ENCODE data around the gene TSSC4. TPM values are rescaled to one million over a fixed set of nuclear protein-coding genes. Genes with fewer than 3 reads are reported as not detected.

The TSSC4 gene
- total RNA-seq, 1 experiment from 2014 or later: 35.6 TPM

GRCh38 chr11:2432171-2432621, 31.6 kb downstream of the TSSC4 start:
- H3K36me3 ChIP-seq (ENCODE audit: low read depth): no peaks in the 10 kb centered on the region
- BruUV-seq (replicated peaks): no TSS peak
- H3K4me2 ChIP-seq: no peak overlapping the region
- TF ChIP-seq CTCF (conservative IDR thresholded peaks at IDR 0.05): no peak
- TF ChIP-seq EZH2 (IDR thresholded peaks at IDR 0.05; ENCODE audit: low read depth): no peak
- ChIA-PET CTCF (no interaction called here), POLR2A (ENCODE audit: unreplicated experiment) (no interaction called here)
- H3K79me2 ChIP-seq (ENCODE audit: low read depth): no peaks in the 10 kb centered on the region
- no peaks in the 10 kb centered on the region for H3K9me2 ChIP-seq (ENCODE audit: insufficient read depth)
- no peaks in the 10 kb centered on the region for H3F3A ChIP-seq (ENCODE audit: insufficient read depth, low read depth)
- H2AFZ ChIP-seq: no peak overlapping the region
- intact Hi-C loops (cut with micrococcal nuclease; ENCODE audit: unreplicated experiment): no loop called here
- no peaks in the 10 kb centered on the region for H3K9me3 ChIP-seq (ENCODE audit: insufficient read depth, low read depth)
- H3K27ac ChIP-seq: no peak overlapping the region
- no peaks in the 10 kb centered on the region for H3K4me1 ChIP-seq (replicated peaks; ENCODE audit: insufficient read depth)
- H3K4me3 ChIP-seq: no peak overlapping the region
- H4K20me1 ChIP-seq (ENCODE audit: insufficient read depth): no peaks in the 10 kb centered on the region
- H3K27me3 ChIP-seq (ENCODE audit: insufficient read depth, low read depth): peaks cover 13% of the 10 kb centered on the region
- no peak for DNase-seq

GRCh38 chr11:2432628-2433071, 32.1 kb downstream of the TSSC4 start:
- no peak overlapping the region for H3K4me3 ChIP-seq
- POLR2A ChIA-PET (ENCODE audit: unreplicated experiment): no interaction called here
- no peaks in the 10 kb centered on the region for H4K20me1 ChIP-seq (ENCODE audit: insufficient read depth)
- H3K9me2 ChIP-seq (ENCODE audit: insufficient read depth): no peaks in the 10 kb centered on the region
- no TSS peak for BruUV-seq (replicated peaks)
- H3F3A ChIP-seq (ENCODE audit: insufficient read depth, low read depth): no peaks in the 10 kb centered on the region
- intact Hi-C loops (cut with micrococcal nuclease; ENCODE audit: unreplicated experiment): no loop called here
- H3K27me3 ChIP-seq (ENCODE audit: insufficient read depth, low read depth): peaks cover 13% of the 10 kb centered on the region
- no peak for DNase-seq
- H3K9me3 ChIP-seq (ENCODE audit: insufficient read depth, low read depth): no peaks in the 10 kb centered on the region
- no peaks in the 10 kb centered on the region for H3K79me2 ChIP-seq (ENCODE audit: low read depth)
- TF ChIP-seq CTCF (conservative IDR thresholded peaks at IDR 0.05): no peak
- TF ChIP-seq EZH2 (IDR thresholded peaks at IDR 0.05; ENCODE audit: low read depth): no peak
- CTCF ChIA-PET: no interaction called here
- no peak overlapping the region for H3K4me2 ChIP-seq
- H2AFZ ChIP-seq: no peak overlapping the region
- no peak overlapping the region for H3K27ac ChIP-seq
- H3K36me3 ChIP-seq (ENCODE audit: low read depth): no peaks in the 10 kb centered on the region
- H3K4me1 ChIP-seq (replicated peaks; ENCODE audit: insufficient read depth): no peaks in the 10 kb centered on the region

- intact Hi-C loops (cut with micrococcal nuclease; ENCODE audit: unreplicated experiment): no loop called here
- Histone ChIP-seq H3K79me2 (ENCODE audit: low read depth) (no peaks in the 10 kb centered on the region), H2AFZ (no peak overlapping the region), H4K20me1 (ENCODE audit: insufficient read depth) (no peaks in the 10 kb centered on the region), H3K27ac (no peak overlapping the region), H3K36me3 (ENCODE audit: low read depth) (no peaks in the 10 kb centered on the region), H3K9me2 (ENCODE audit: insufficient read depth) (no peaks in the 10 kb centered on the region), H3K4me1 (replicated peaks; ENCODE audit: insufficient read depth) (no peaks in the 10 kb centered on the region), H3K9me3 (ENCODE audit: insufficient read depth, low read depth) (no peaks in the 10 kb centered on the region), H3F3A (ENCODE audit: insufficient read depth, low read depth) (no peaks in the 10 kb centered on the region), H3K4me3 (no peak overlapping the region), H3K4me2 (no peak overlapping the region), H3K27me3 (ENCODE audit: insufficient read depth, low read depth) (peaks cover 19% of the 10 kb centered on the region)
- no peak for DNase-seq
- no TSS peak for BruUV-seq (replicated peaks)
- POLR2A ChIA-PET (ENCODE audit: unreplicated experiment): no interaction called here
- CTCF ChIA-PET: no interaction called here
- TF ChIP-seq CTCF (conservative IDR thresholded peaks at IDR 0.05) (no peak), EZH2 (IDR thresholded peaks at IDR 0.05; ENCODE audit: low read depth) (no peak)
These were observed 32.8 kb downstream of the TSSC4 start for GRCh38 chr11:2433106-2433925.

All from PC-9 (cell line).